Neural cell (in vitro differentiated cells): ENCODE data around the gene CDRT4. TPM values are rescaled to one million over a fixed set of nuclear protein-coding genes. Genes with fewer than 3 reads are reported as not detected.

Experiments used
- H2AFZ ChIP-seq: fragments of 200-600, 300-800 bp; sonication (generic), shearing (Covaris generic); 2 replicates; pipeline ENCODE4 v1.6.0; 2014; ENCODE audit warnings: low read depth, mild to moderate bottlenecking, antibody characterized with exemption, low read length, moderate library complexity
- H3F3A ChIP-seq: fragments of 200-600 bp; shearing (Covaris generic); 2 replicates; pipeline ENCODE4 v1.6.1; 2016; ENCODE audit warnings: mild to moderate bottlenecking, moderate library complexity, mixed read lengths, antibody characterized with exemption, low read length; ENCODE audit not compliant: insufficient read depth, poor library complexity, severe bottlenecking
- H3K27ac ChIP-seq: fragments of 200-600, 300-800 bp; sonication (generic), shearing (Covaris generic); 2 replicates; pipeline ENCODE4 v1.5.1; 2014; ENCODE audit warnings: mild to moderate bottlenecking, low read length, moderate library complexity
- H3K27me3 ChIP-seq: fragments of 300-800, 200-600 bp; sonication (generic), shearing (Covaris generic); 2 replicates; pipeline ENCODE4 v1.6.0; 2014; ENCODE audit warnings: mild to moderate bottlenecking, low read depth, low read length, moderate library complexity; ENCODE audit not compliant: insufficient read depth
- H3K36me3 ChIP-seq: fragments of 300-800, 200-600 bp; sonication (generic), shearing (Covaris generic); 2 replicates; pipeline ENCODE4 v1.5.1; 2014; ENCODE audit warnings: mild to moderate bottlenecking, antibody characterized with exemption, low read length, moderate library complexity; ENCODE audit not compliant: insufficient read depth
- H3K4me2 ChIP-seq: fragments of 300-800, 200-600 bp; sonication (generic), shearing (Covaris generic); 2 replicates; pipeline ENCODE4 v1.6.0; 2014; ENCODE audit warnings: mild to moderate bottlenecking, low read length
- H3K4me3 ChIP-seq: fragments of 300-800, 200-600 bp; sonication (generic), shearing (Covaris generic); 2 replicates; pipeline ENCODE4 v1.5.1; 2014; ENCODE audit warnings: mild to moderate bottlenecking, low read length, moderate library complexity
- H3K79me2 ChIP-seq: fragments of 200-600 bp; shearing (Covaris generic); replicated peaks from 2 replicates; pipeline ENCODE4 v1.6.0; 2014; ENCODE audit warnings: mild to moderate bottlenecking, low read length, moderate library complexity; ENCODE audit not compliant: insufficient read depth
- H3K9ac ChIP-seq: fragments of 300-800, 200-600 bp; sonication (generic), shearing (Covaris generic); 2 replicates; pipeline ENCODE4 v1.6.1; 2016; ENCODE audit warnings: mild to moderate bottlenecking, low read length, mixed read lengths
- H3K9me2 ChIP-seq: fragments of 200-600 bp; shearing (Covaris generic); 2 replicates; pipeline ENCODE4 v1.6.1; 2016; ENCODE audit warnings: mild to moderate bottlenecking, low read length, mixed read lengths; ENCODE audit not compliant: insufficient read depth
- H3K9me3 ChIP-seq: fragments of 200-600, 300-800 bp; sonication (generic), shearing (Covaris generic); 2 replicates; pipeline ENCODE4 v1.6.1; 2016; ENCODE audit warnings: mild to moderate bottlenecking, mixed run types, low read length, moderate library complexity, mixed read lengths
- H4K20me1 ChIP-seq: fragments of 200-600 bp; shearing (Covaris generic); 2 replicates; pipeline ENCODE4 v1.6.1; 2016; ENCODE audit warnings: mild to moderate bottlenecking, mixed run types; ENCODE audit not compliant: insufficient read depth
- CTCF ChIP-seq: fragments of 450-650 bp; IDR thresholded peaks from 2 replicates; pipeline ENCODE4 v1.5.1; 2014; ENCODE audit warnings: antibody characterized with exemption, mild to moderate bottlenecking, moderate library complexity; ENCODE audit not compliant: poor library complexity, severe bottlenecking
- EP300 ChIP-seq: fragments of 450-650 bp; conservative IDR thresholded peaks from 2 replicates; pipeline ENCODE4 v1.6.1; 2014; ENCODE audit warnings: antibody characterized with exemption, mild to moderate bottlenecking, moderate library complexity; ENCODE audit not compliant: poor library complexity, severe bottlenecking
- EZH2 ChIP-seq: fragments of 200-600, 300-800 bp; shearing (Covaris generic), sonication (generic); IDR thresholded peaks from 2 replicates; pipeline ENCODE4 v1.6.1; 2014; ENCODE audit warnings: antibody characterized with exemption, low read length, borderline replicate concordance, mild to moderate bottlenecking; ENCODE audit not compliant: insufficient read depth, poor library complexity, severe bottlenecking
- MXI1 ChIP-seq: fragments of 450-650 bp; conservative IDR thresholded peaks from 2 replicates; pipeline ENCODE4 v1.6.1; 2014; ENCODE audit warnings: antibody characterized with exemption, mild to moderate bottlenecking; ENCODE audit not compliant: poor library complexity, severe bottlenecking
- POLR2AphosphoS5 ChIP-seq: IDR thresholded peaks from 2 replicates; pipeline ENCODE4 v1.6.1; 2012
- RAD21 ChIP-seq: fragments of 450-650 bp; conservative IDR thresholded peaks from 2 replicates; pipeline ENCODE4 v1.6.1; 2014; ENCODE audit warnings: antibody characterized with exemption, mild to moderate bottlenecking, moderate library complexity
- REST ChIP-seq: IDR thresholded peaks from 2 replicates; pipeline ENCODE4 v1.6.1; 2012; ENCODE audit warnings: borderline replicate concordance
- SMC3 ChIP-seq: fragments of 450-650 bp; conservative IDR thresholded peaks from 2 replicates; pipeline ENCODE4 v1.6.1; 2014; ENCODE audit warnings: antibody characterized with exemption, mild to moderate bottlenecking, moderate library complexity; ENCODE audit not compliant: poor library complexity
- TAF1 ChIP-seq: IDR thresholded peaks from 2 replicates; pipeline ENCODE4 v1.6.1; 2012; ENCODE audit warnings: low read depth
- polyA plus RNA-seq: library from polyadenylated mRNA; depleted of rRNA; stranded (reverse); fragments of >200 nt; gene quantifications from 2 replicates; pipeline ENCODE4 v1.2.3, GENCODE V29; 2014

Gene CDRT4
- polyA plus RNA-seq, 1 donor from 2014 or later = 22.5 TPM

GRCh38 chr17:15404106-15405057 is 63.0 kb downstream of the CDRT4 start:
- Histone ChIP-seq H3K9me3 (no peaks in the 10 kb centered on the region), H3K79me2 (no peaks in the 10 kb centered on the region), H3K4me2 (no peak overlapping the region), H3K4me3 (no peak overlapping the region), H2AFZ (no peak overlapping the region), H3K27ac (no peak overlapping the region), H3K27me3 (no peaks in the 10 kb centered on the region), H4K20me1 (no peaks in the 10 kb centered on the region), H3K9ac (no peak overlapping the region), H3K36me3 (no peaks in the 10 kb centered on the region), H3F3A (no peaks in the 10 kb centered on the region), H3K9me2 (no peaks in the 10 kb centered on the region)
- no peak for TF ChIP-seq EZH2
- no peak for TF ChIP-seq CTCF
- no peak for TF ChIP-seq RAD21
- TF ChIP-seq EP300 = no peak
- no peak for TF ChIP-seq SMC3
- no peak for TF ChIP-seq TAF1
- no peak for TF ChIP-seq MXI1
- no peak for TF ChIP-seq REST

GRCh38 chr17:15403276-15403939 is 64.0 kb downstream of the CDRT4 start:
- H3F3A ChIP-seq = no peaks in the 10 kb centered on the region
- no peak overlapping the region for H3K4me2 ChIP-seq
- H3K9ac ChIP-seq = no peak overlapping the region
- no peak for TF ChIP-seq MXI1
- no peak for TF ChIP-seq POLR2AphosphoS5
- TF ChIP-seq REST = no peak
- TF ChIP-seq TAF1 = no peak
- no peak for TF ChIP-seq EZH2
- no peak for TF ChIP-seq EP300
- TF ChIP-seq RAD21 = no peak
- no peak for TF ChIP-seq SMC3
- H3K27me3 ChIP-seq = no peaks in the 10 kb centered on the region
- H2AFZ ChIP-seq = no peak overlapping the region
- no peak overlapping the region for H3K27ac ChIP-seq
- no peaks in the 10 kb centered on the region for H3K9me3 ChIP-seq
- H3K36me3 ChIP-seq = no peaks in the 10 kb centered on the region
- H3K9me2 ChIP-seq = no peaks in the 10 kb centered on the region
- H3K79me2 ChIP-seq = no peaks in the 10 kb centered on the region
- H4K20me1 ChIP-seq = no peaks in the 10 kb centered on the region
- no peak overlapping the region for H3K4me3 ChIP-seq
